ENCODE data around the gene CEND1.

CEND1 gene

DNA sequence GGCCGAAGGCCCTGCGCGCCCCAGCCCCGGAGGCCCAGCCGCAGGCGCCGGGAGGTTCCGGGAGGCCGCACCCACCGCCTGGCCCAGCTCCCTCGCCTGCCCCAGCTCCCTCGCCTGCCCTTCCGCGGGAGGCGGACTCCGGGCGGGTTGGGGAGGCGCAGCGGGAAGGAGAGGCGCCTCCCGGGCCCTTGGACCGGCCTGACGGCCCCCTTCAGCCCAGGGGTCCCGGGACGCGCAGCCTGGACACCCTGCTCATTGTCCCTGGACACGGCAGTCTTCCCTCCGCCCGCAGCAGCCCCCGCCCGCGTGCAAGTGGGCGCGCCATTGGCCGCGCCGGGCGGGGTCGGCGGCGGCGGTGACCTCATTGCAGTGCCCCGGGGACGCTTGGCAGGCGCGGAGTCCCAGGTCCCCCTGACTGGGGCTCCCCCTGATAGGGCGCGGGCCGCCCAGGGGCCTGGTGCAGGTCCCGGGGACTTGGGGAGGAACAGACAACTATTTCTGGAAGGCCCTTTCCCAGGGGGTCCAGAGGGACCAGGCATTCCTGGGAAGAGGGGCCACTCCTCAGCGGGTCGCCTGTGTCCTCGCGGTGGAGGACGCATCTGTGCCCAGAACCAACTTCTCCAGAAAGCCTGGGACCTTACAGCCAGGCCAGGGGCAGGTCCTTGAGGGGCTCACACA is 43.4 kb upstream of the CEND1 start:
- Histone ChIP-seq H3K9me3 (ENCODE audit: insufficient read depth, low read depth, low read length) (no peaks in the 10 kb centered on the region), H2AFZ (ENCODE audit: low read length) (peak overlapping the region; percentile 3; the same call in 1 of the 2 replicates), H4K20me1 (ENCODE audit: insufficient read depth, low read length, poor library complexity, severe bottlenecking) (peaks cover 5% of the 10 kb centered on the region), H3K36me3 (ENCODE audit: insufficient read depth, low read length) (no peaks in the 10 kb centered on the region; the same call in 1 of the 2 replicates), H3F3A (ENCODE audit: low read depth) (no peaks in the 10 kb centered on the region), H3K27me3 (ENCODE audit: insufficient read depth, low read length, poor library complexity, severe bottlenecking) (no peaks in the 10 kb centered on the region), H3K4me1 (ENCODE audit: insufficient read depth, low read length, poor library complexity, severe bottlenecking) (peaks cover 15% of the 10 kb centered on the region), H3K79me2 (ENCODE audit: insufficient read depth, low read length) (peaks cover 6% of the 10 kb centered on the region; the same call in 1 of the 2 replicates), H3K9ac (ENCODE audit: low read depth, low read length, poor library complexity, severe bottlenecking) (peak overlapping the region; percentile 78), H3K4me2 (ENCODE audit: low read depth, low read length, poor library complexity, severe bottlenecking) (peak overlapping the region; percentile 84), H3K9me2 (replicated peaks; ENCODE audit: low read depth, low read length) (no peaks in the 10 kb centered on the region), H3K4me3 (ENCODE audit: low read length, poor library complexity, severe bottlenecking) (peak overlapping the region; percentile 77)
- TF ChIP-seq, protein P1, sequence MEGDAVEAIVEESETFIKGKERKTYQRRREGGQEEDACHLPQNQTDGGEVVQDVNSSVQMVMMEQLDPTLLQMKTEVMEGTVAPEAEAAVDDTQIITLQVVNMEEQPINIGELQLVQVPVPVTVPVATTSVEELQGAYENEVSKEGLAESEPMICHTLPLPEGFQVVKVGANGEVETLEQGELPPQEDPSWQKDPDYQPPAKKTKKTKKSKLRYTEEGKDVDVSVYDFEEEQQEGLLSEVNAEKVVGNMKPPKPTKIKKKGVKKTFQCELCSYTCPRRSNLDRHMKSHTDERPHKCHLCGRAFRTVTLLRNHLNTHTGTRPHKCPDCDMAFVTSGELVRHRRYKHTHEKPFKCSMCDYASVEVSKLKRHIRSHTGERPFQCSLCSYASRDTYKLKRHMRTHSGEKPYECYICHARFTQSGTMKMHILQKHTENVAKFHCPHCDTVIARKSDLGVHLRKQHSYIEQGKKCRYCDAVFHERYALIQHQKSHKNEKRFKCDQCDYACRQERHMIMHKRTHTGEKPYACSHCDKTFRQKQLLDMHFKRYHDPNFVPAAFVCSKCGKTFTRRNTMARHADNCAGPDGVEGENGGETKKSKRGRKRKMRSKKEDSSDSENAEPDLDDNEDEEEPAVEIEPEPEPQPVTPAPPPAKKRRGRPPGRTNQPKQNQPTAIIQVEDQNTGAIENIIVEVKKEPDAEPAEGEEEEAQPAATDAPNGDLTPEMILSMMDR (conservative IDR thresholded peaks at IDR 0.05; ENCODE audit: low read length), result no peak
- TF ChIP-seq EZH2phosphoT487 (IDR thresholded peaks at IDR 0.05; ENCODE audit: borderline replicate concordance), result no peak

DNA sequence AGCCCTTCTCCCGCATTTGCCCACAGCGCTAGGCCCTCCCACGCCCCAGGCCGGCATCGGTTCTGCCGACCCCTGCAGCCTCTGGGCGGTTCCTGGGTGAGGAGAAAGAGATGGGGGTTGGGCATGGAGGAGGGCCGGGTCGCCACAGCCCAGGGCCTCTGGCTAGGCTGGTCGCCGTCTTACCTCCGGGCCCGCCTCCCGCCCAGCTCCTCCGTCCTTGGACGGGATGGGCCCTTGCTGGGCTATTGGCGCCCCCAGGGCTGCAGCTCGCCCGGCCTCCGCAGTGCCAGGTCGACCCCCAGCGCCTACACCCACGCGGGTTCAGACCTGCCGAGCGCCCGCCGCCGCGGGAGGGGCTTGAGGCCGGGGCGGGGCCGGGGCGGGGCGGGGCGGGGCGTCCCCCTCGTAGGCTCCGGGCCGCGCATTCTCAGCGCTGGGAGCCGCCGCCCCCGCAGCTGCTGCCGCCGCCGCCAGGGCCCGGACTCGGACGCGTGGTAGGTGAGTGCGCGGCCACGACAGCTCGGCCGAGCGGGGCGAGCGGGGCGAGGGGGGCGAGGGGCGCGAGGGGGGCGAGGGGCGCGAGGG is 42.7 kb upstream of the CEND1 start, which contains the start of gene CD151:
CD151 (plus strand) TSS at position 424 of the 585 bp plus-strand sequence. CDS start 3,118 bp downstream, outside the sequence.
- peak within 1 kb of the TSS; percentile 78 for H3K9ac ChIP-seq (ENCODE audit: low read depth, low read length, poor library complexity, severe bottlenecking)
- peaks cover 22% of the 10 kb centered on the region for H3K4me1 ChIP-seq (ENCODE audit: insufficient read depth, low read length, poor library complexity, severe bottlenecking)
- H4K20me1 ChIP-seq (ENCODE audit: insufficient read depth, low read length, poor library complexity, severe bottlenecking), result peaks cover 5% of the 10 kb centered on the region
- H3F3A ChIP-seq (ENCODE audit: low read depth), result no peaks in the 10 kb centered on the region
- H3K79me2 ChIP-seq (ENCODE audit: insufficient read depth, low read length), result peaks cover 11% of the 10 kb centered on the region; the same call in 1 of the 2 replicates
- no peaks in the 10 kb centered on the region for H3K27me3 ChIP-seq (ENCODE audit: insufficient read depth, low read length, poor library complexity, severe bottlenecking)
- peak within 1 kb of the TSS; percentile 84 for H3K4me2 ChIP-seq (ENCODE audit: low read depth, low read length, poor library complexity, severe bottlenecking)
- no peaks in the 10 kb centered on the region for H3K9me3 ChIP-seq (ENCODE audit: insufficient read depth, low read depth, low read length)
- peak within 1 kb of the TSS; percentile 3; the same call in 1 of the 2 replicates for H2AFZ ChIP-seq (ENCODE audit: low read length)
- TF ChIP-seq EZH2phosphoT487 (IDR thresholded peaks at IDR 0.05; ENCODE audit: borderline replicate concordance), result no peak
- TF ChIP-seq, protein P1 (conservative IDR thresholded peaks at IDR 0.05; ENCODE audit: low read length), result no peak
- H3K9me2 ChIP-seq (replicated peaks; ENCODE audit: low read depth, low read length), result no peaks in the 10 kb centered on the region
- H3K36me3 ChIP-seq (ENCODE audit: insufficient read depth, low read length), result no peaks in the 10 kb centered on the region; the same call in 1 of the 2 replicates
- peak within 1 kb of the TSS; percentile 77 for H3K4me3 ChIP-seq (ENCODE audit: low read length, poor library complexity, severe bottlenecking)

DNA sequence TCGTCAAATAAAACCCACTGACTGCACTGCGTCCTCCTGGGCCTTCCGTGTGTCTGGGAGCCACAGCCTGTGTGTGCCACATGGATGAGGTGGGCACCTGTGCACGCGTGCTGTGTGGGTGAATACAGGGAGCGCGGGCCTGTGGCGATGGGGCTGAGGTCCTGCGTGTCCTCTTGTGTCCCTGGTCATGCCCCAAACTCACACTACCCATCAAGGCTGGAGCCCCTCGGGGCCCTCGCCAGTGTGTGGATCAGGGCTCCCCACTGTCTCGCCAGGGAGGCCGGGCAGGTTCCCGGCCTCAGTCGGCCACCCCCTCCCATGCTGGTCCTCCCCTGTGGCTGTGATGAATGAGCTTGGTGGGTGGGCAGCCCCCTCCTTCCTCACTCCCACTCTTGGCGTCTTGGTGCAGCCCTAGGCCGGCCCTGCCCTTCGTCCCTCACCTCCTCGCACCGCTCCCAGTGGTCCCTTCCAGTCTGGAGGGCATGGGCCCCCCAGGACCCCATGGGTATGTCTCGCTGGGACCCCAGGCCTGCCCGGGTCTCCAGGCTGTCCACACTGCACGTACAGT is 42.2 kb upstream of the CEND1 start:
- Histone ChIP-seq H3K4me1 (ENCODE audit: insufficient read depth, low read length, poor library complexity, severe bottlenecking) (peaks cover 26% of the 10 kb centered on the region), H3K9me3 (ENCODE audit: insufficient read depth, low read depth, low read length) (no peaks in the 10 kb centered on the region), H3K9me2 (replicated peaks; ENCODE audit: low read depth, low read length) (no peaks in the 10 kb centered on the region), H3K9ac (ENCODE audit: low read depth, low read length, poor library complexity, severe bottlenecking) (peak overlapping the region; percentile 77), H3K4me3 (ENCODE audit: low read length, poor library complexity, severe bottlenecking) (peak overlapping the region; percentile 77), H3K36me3 (ENCODE audit: insufficient read depth, low read length) (no peaks in the 10 kb centered on the region), H3K27me3 (ENCODE audit: insufficient read depth, low read length, poor library complexity, severe bottlenecking) (no peaks in the 10 kb centered on the region), H3K4me2 (ENCODE audit: low read depth, low read length, poor library complexity, severe bottlenecking) (peak overlapping the region; percentile 76), H3K79me2 (ENCODE audit: insufficient read depth, low read length) (peaks cover 11% of the 10 kb centered on the region; the same call in 1 of the 2 replicates), H3F3A (ENCODE audit: low read depth) (no peaks in the 10 kb centered on the region), H2AFZ (ENCODE audit: low read length) (no peak overlapping the region), H4K20me1 (ENCODE audit: insufficient read depth, low read length, poor library complexity, severe bottlenecking) (peaks cover 5% of the 10 kb centered on the region)
- TF ChIP-seq EZH2phosphoT487 (IDR thresholded peaks at IDR 0.05; ENCODE audit: borderline replicate concordance), result no peak
- TF ChIP-seq, protein P1 (conservative IDR thresholded peaks at IDR 0.05; ENCODE audit: low read length), result no peak

Data from Loucy (cell line).